Hepatocyte (in vitro differentiated cells): ENCODE results near the gene ARAP3.

Experiments
- CTCF ChIP-seq: fragments of 200-600 bp; sonication (generic); IDR thresholded peaks from 2 replicates; pipeline ENCODE4 v1.5.1; 2016; ENCODE audit warnings: antibody characterized with exemption, mild to moderate bottlenecking; ENCODE audit not compliant: poor library complexity
- EZH2 ChIP-seq: fragments of 200-600 bp; sonication (generic); IDR thresholded peaks from 2 replicates; pipeline ENCODE4 v1.6.1; 2016; ENCODE audit warnings: antibody characterized with exemption, mild to moderate bottlenecking, borderline replicate concordance

- no peak for TF ChIP-seq CTCF
- no peak for TF ChIP-seq EZH2
Observed at GRCh38 chr5:141696431-141696830, 14.4 kb upstream of the ARAP3 start.
